HS-27A (cell line): Measurements from ENCODE around the gene TTLL11.
A peak's percentile ranks its signal among the peaks of the same experiment; 100 is the strongest.
"Not testable (repeated sequence)": the region's sequence is repeated elsewhere in the genome, so short reads cannot be mapped to it uniquely, and the experiment has no call there.

ENCODE experiments used
- DNase-seq: peaks from one replicate; pipeline ENCODE4 v3.0.0-alpha.2; 2012; ENCODE audit warnings: low read depth, missing footprints

Gene TTLL11

GRCh38 chr9:122125509-122126330 lies 32.6 kb upstream of the TTLL11 start:
- no peak for DNase-seq

- DNase-seq: peak; percentile 45
Measured at GRCh38 chr9:122125158-122125508, 32.0 kb upstream of the TTLL11 start.

DNA sequence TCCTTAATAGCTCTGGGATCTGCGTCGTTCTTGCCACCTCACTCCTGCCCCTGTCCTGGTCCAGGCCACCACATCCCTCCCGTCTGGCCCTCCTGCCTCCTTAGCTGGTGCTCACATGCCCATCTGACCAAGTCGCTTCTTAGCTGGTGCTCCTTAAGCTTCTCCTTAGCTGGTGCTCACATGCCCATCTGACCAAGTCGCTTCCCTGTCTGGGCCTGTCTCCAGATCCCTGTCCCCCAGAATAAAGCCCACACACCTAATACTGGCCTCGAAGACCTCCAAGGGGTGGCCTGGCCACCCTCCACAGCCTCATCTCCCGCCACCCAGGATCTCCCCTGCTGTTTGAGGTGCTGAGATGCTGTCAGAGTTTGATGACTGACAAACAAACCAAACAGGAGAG lies 31.4 kb upstream of the TTLL11 start:
- no peak for DNase-seq

DNA sequence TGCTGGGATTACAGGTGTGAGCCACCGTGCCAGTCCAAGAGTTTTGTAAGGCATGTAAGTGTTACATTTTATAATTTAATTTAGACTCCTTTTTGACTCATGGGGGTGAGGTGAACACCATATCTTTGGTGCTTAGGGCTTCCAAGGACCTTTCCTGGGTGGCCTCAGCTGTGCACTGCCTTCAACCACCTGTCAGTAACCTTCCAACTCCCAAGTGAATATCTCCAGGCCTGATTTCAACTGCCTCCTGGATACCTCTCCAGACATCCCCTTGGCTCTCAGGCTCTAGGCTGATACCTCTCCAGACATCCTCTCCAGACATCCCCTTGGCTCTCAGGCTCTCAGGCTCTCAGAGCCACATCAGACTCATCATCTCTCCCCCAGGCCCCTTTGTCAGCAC lies 30.9 kb upstream of the TTLL11 start:
- no peak for DNase-seq

DNA sequence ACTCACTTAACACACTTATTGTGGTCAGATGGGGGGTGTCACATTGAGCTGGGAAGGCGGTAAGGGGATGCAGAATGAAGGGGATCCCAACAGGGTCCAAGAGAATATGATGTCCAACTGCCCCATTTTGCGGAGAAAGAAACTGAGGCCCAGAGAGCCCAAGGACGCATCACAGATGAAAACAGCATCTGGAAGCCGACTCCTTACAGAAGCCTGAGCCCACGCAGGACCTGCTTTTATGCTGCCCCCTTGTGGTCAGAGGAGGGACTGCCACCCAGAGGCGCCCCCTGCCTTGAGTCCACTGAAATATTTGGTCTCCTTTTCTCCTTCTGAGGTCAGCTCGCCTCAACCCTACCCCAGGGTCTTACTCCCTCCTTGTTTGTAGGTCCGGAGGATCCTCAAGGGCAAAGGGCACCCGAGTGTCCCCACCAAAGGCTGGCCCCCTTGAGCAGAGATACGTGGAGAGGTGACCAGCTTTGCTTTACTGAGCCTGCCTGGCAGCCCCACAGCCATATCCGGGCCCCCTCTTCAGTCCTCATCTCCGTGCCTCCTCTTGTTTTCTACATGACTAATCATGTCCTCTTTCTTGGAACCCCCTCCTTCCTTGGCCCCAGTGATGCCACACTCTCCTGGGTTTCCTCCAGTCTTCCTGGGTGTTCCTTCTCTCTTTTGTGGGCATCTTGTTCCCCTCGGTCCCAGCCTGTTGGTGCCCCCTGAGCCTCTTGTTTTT lies 30.0 kb upstream of the TTLL11 start:
- DNase-seq: no peak

DNA sequence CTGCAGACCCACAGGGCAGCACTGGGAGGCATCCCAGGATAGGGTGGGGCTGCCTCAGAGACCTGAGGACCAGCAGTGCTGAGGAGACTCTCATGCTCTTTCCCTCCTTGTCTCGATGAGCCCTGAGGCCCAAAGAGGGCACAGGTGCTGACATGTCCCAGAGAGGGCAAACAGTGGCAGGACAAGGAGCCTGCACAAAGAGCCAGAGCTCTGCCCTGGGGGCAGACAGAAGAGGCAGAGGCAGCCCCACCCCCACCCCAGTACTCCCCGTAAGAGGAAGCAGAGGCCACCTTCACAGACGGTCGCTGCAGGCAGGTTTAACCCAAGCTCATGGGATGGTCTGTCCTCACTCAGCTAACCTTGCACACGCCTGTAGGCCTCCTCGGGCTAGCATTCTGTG lies 29.4 kb upstream of the TTLL11 start:
- DNase-seq: no peak

DNA sequence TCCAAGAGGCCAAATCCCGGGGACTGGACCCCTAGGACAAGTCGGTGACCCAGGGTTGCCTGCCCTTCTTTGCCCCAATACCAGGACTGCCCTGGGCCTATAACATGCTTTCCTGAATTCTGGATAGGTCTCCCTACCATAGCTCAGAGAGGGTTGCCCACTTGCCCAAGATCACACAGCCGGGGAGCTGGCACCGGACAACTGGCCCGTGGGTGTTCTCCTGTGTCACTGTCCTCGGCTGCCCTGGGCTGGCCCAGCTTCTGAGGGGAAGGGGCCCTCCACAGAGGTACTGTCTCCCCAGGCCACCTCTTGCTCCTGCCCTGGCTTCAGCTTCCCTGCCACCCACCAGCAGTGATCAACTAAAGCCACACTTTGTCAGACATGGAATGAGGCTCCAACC lies 28.8 kb upstream of the TTLL11 start:
- DNase-seq: no peak

DNA sequence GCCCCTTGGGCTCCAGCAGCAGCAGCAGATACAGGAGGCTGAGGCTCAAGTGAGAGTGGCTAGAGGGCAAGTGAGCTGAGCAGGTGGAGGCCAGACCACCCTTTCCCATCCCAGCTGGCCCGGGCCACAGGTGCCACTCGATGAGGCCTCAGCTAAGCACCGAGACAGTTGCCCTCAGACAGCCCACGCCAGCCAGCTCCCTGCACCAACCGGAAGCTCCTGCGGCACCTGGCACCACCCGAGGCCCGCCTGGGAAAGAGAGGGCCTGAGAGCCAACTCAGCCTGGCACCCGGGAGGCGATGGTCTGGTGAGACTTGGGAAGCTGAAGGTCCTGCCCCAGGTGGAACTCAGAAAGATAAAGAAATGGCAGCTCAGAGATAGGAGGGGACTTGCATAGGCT lies 28.3 kb upstream of the TTLL11 start:
- no peak for DNase-seq

DNA sequence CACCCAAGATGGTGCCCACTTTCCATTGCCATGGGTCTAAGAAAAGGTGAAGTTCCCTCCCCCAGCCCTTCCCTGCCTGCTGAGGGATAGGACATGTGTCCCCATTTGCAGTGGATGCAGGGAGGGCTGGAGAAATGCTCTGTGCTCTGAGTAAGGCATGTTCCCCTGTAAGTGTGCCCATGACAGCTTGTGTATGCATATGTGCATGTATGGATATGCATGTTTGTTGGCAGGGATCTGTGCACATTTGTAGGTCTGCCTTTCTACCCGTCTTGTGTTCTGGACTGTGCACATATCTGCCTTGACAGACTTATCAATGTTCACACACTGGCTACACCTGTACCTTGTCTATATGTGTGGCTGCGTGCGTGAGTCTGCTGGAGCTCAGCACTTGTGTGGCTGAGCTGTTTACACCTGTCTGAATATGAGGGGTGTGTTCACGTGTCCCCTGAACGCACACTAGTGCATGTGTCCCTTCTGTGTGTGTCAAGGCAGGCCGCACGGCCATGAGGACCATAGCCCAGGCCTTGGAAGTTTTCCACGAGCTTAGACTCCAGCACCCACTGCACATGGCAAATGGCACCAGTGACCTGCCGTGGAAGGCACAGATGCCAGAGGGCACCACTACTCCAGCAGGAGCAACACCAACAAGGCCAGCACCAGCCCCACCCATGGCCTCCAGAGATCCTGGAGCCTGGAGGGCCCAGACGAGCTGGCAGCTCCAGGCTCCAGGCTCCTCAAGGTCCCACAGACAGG lies 27.4 kb upstream of the TTLL11 start:
- no peak for DNase-seq

DNA sequence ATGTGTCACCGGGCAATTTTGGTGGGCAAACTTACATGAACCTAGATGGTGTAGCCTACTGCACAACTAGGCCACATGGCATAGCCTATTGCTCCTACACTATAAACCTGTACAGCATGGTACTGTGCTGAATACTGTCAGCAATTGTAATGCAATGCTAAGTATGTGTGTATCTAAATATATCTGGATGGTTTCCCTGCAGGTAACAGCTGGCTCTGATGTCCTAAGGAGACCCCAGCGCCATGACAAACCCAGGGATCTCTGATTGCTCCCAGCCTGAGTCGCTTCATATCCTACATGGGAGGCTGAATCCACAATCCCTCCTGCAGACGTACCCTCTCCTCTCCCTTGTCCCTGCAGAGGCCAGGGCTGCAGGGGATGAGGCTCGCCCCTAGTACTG lies 26.6 kb upstream of the TTLL11 start:
- DNase-seq: no peak

GRCh38 chr9:122119166-122119521 lies 26.0 kb upstream of the TTLL11 start:
- DNase-seq: no peak

- no peak for DNase-seq
Measured at GRCh38 chr9:122118343-122119165, 25.4 kb upstream of the TTLL11 start.

- DNase-seq: not testable (repeated sequence)
Measured at GRCh38 chr9:122117241-122117640, 24.1 kb upstream of the TTLL11 start.

GRCh38 chr9:122116448-122117173 lies 23.5 kb upstream of the TTLL11 start:
- DNase-seq: no peak

- no peak for DNase-seq
Measured at GRCh38 chr9:122116040-122116439, 22.9 kb upstream of the TTLL11 start.

- DNase-seq: no peak
Measured at GRCh38 chr9:122115176-122116035, 22.3 kb upstream of the TTLL11 start.

DNA sequence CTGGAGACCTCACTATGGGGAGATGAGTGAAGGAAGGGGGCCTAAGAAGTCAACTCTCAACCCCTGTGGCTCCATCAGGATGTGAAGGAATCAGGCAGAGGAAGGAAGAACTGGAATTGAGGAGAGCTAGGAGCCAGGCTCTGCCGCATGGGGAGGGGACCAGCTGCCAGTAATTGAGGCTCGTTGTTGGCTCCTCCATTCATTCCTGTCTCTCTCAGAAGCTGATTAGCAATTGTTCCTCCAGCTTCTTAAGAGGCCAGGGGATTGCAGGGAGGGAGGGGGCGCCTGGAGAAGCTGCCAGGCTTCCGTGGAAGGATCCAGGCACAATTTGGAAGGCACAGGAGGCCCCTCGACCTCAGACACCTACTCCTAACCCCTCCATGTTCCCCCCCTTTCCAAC lies 20.5 kb upstream of the TTLL11 start:
- no peak for DNase-seq

DNA sequence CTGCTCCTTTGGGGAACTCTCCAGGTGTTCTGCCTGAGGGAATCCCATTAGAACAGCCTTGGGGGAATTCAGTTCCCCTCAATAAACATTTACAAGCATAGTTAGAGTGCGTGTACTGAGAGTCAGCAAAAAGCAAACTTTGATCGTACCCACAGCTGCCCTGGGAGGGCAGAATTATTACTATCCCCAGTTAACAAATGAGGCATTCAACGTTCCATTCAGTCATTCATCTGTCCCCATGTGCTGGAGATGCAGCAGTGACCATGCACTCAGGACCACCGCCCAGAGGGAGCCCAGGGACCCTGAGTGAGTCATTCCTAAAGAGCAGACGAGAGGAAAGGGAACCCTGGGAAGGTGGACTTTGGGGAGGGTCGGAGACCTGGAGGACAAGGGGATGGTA lies 19.1 kb upstream of the TTLL11 start:
- DNase-seq: no peak

- DNase-seq: no peak
Measured at GRCh38 chr9:122111413-122112085, 18.4 kb upstream of the TTLL11 start.
